Fibroblast of skin of back (primary cell): ENCODE results near the gene SLC1A3.

ENCODE experiments used
- DNase-seq: peaks from one replicate; pipeline ENCODE4 v3.0.0-alpha.2; 2013

Gene SLC1A3

DNA sequence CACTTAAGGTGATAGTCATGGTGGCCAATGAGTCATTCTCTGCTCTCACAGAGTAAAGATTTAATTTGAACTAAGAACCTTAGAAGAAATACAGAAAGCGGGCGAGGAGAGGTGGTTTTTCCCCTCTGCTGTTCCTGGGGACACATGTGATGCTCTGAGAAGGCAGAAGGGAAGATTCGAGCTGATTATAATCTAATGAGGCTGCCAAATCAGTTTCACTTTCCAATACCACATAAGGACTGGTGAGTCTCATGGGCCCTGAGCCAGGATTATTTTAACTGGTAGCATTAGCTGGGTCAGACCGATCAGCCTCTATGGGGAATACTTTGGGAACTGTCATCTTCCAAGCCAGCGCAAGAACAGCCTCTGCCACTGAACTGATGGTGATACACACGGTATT lies 116.5 kb downstream of the SLC1A3 start:
- no peak for DNase-seq

DNA sequence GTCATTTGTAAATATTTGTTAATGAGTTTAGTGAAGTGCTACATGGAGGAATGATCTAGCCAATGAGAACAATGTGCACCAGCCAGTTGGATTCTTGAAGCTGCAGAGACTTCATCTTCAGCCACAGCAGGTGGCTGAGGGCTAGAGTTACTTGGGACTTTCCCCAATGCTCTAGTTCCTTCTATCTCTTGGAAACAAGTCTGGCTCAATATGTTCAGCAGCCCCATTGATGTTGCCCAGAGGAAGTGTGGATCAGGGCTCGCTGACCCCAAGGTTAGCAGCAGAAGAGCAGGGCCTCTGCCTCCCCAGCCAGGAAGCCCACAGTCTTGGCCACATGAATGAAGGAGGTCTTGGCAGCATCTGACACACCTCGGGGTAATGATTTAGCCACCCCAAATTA lies 117.5 kb downstream of the SLC1A3 start:
- no peak for DNase-seq

DNA sequence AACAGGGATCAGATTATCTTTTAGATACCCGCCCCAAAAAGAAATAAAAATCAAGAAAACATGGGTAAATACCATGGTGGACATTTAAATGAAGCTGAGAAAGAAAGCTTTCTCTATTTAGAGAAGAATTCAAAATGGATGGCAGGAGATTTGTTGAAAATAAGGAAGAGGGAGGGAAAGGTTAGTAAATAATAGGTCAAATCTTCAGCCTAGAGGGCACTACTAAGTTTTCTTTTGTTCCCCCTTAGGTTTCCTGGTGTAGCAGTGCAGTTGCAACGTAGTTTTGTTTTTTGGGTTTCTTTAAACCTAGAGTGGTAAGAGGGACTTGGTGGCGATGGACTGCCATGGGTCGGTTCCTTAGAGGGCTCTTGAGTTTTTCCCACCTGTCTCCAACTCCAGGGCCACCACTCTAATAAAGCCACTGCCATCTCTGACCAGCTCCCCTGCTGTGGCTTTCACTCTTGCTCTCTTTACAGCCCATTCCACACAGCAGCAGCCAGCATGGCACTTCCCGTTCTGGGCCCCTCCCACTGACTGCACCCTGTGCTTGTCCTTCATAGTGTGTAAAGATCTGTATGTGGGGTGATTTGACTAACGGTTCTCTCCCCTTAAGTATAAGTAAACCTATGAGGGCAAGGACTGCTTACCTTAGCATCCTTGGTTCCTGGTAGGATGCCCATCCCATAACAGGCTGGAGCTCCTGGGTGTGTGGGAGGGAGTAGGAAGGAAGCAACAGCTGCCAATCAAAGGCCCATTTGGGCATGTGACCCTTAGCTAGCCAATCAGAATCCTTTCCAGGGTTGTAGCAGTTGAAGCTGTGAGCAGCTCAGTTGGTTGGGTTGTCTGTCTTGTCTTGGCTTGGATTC lies 118.3 kb downstream of the SLC1A3 start:
- no peak for DNase-seq

DNA sequence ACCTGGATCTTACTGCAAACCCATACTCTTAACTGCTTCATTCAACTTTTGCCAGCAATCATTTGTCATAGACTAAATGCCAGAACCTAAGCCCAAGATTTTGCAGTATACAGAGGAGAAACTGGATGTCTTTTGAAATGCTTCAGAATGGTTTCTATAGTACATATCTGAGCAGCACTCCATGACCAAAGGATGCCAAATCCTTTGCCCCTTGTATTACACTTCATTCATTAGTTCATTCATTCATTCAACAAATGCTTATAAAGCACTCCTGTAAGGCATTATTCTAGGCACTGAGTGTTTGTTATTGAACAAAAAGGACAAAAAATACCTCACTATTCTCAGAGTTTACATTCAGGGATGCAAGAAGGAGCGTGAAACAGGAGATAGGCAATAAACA lies 119.9 kb downstream of the SLC1A3 start:
- DNase-seq, result no peak

DNA sequence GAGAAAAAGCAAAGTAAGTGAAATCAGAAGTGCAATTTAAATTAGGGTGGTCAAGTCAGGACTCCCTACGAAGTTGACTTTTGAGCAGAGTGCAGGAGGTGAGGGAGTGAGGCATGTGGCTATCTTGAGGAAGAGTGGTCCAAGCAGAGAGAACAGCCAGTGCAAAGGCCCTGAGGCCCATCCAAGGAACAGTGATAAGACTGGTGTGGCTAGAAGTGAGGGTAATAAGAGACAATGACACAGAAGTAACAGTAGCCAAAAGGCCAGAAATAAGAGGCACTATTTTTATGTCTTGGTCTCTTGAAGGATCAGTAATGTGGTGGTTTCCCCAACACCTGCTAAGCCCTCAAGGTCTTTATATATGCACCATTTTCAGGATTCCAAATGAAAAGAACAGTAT lies 120.4 kb downstream of the SLC1A3 start:
- DNase-seq, result no peak

DNA sequence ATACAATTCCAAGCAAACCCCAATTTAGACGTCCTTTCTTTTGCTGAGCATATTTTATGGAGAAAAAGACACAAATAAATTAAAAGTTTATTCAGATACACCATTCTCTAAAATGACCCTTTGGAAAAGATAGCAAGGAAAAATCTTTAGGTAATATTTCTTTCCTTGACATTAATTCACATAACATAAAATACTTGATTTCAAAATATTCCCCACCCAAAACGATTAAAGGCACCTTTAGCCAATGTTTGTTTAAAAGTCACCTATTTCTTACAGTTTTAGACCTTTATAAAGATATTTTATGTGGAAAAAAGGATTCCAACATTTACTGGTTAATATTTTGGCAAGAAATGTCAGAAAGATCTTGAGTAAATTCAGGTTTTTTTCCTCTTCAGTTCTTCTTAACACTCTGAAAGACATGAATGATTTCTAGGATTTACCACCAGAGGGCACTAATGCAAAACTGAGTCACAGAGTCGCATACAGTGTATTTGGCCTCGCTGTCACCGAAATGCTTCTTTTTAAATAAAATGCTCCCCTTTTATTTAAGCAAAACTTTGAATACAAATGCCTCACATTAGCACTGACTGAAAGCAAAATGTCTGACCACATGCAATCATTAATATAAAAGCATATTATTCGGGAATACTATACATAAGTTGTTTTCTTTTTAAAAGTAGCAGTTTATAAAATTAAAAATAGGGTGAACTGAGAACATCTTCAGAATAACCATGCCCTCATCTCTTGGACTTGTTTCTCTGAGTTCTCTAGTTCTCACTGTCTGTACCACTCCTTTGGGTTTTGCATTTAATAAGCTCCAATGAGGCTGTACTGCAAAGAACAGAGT lies 122.5 kb downstream of the SLC1A3 start:
- DNase-seq, result peak; percentile 64

DNA sequence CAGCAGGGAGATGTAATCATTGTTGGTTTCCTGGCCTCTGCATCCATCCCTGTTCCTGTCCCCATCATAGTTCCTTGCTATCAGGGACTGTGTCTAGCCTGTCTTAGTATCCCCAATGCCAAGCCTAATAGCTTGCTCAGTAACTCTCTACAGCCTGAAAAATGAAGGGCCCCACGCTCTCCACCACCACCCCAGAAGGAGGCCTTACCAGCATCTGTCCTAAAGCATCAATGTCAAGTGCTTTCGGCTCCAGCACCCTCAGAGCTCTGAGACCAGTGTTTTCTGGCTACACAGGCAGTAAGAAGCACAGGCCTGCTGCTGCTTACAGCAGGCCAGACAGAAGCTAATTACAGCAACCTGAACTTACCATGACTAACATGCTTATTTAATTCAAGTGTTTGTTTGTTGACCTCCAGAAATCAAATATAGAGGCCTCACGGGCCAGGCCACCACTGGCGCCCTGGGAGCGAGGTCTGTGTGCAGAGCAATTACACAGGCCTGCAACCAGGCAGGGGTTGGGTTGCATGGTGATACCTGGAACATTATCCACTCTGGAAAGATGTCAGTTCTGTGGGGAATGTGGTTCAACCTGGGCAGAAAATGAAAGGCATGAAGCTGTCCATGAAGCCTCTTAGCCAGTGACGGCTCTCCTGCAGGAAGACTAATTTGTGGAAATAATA lies 124.3 kb downstream of the SLC1A3 start:
- no peak for DNase-seq

DNA sequence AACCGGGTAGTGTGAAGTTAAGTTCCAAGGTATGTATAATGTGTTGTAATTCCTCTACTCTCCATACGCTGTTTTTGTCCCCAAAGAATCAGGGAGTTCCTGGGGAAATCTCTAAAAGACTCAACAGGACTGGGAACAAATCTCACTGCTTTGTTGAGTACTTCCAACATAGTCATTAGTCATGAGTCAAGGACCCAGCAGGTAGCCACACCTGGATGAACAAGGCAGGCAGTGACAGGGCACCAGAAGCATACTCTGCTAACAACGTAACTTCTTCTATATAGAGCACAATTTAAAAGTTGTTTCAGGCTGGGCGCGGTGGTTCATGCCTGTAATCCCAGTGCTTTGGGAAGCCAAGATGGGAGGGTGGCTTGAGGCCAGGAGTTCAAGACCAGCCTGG lies 126.8 kb downstream of the SLC1A3 start:
- no peak for DNase-seq

DNA sequence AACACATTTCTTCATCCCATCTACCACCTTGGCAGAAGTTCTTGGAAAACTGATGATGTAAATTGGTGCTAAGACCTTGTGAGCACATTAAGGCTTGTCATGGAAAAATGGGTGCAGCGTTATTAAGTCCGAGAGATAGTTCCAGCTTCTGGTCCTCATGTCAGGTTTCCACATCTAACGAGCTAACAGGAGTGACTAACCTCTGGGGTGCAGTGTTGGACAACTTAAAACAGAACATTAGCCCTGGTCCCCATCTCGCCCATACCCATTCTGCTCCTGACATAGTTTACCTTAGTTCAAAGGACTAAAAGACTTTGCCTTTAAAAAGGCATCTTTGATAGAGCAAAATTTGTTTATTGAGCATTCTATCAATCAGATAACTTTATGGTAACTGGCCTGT lies 128.0 kb downstream of the SLC1A3 start:
- DNase-seq, result no peak

DNA sequence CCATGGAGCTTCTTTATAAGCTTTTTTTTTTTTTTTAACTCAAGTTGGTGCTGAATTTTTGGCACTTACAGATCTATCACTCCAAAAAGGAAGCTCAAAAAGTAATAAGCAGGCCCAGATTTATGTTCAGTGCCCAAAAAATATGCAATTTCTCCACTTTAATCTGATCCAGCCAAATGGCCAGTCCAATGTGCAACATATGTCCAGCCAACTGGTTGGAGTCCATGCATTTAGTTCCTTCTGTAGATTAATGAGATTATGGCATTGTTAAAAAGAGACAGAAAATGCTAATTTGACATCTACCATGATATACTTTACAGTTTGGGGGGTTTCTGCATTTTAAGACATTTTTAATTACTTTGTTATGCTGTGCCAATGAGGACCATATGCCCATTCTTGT lies 129.5 kb downstream of the SLC1A3 start:
- DNase-seq, result no peak
